Measurements from ENCODE around the gene CCSAP. TPM values are rescaled to one million over a fixed set of nuclear protein-coding genes. Genes with fewer than 3 reads are reported as not detected.
A peak's percentile ranks its signal among the peaks of the same experiment; 100 is the strongest.

Gene CCSAP
- total and polyA plus RNA-seq, 2 donors (not counting 1 experiment from before 2014, with no cell fraction given), result 4.4 to 6.9 TPM

DNA sequence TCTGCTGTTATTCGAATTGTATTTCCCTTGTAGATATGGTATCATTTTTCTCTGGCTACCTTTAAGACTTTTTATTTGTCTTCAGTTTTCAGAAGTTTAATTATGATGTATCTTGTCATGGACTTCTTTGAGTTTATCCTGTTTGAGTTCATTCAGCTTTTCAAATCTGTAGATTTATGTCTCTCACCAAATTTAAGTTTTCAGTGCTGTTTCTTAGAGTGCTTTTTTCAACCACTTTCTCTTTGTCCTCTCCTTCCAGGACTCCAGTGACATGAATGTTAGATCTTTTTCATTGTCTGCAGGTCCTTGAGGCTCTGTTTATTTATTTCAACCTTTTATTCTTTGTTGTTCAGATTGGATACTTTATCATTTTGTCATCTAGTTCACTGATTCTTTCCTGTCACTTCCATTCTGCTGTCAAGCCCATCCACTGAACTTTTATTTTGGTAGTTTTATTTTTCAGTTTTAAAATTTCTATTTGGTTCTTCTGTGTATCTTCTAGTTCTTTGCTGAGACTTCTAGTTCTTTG, 60.5 kb downstream of the CCSAP start:
- Histone ChIP-seq H3K4me3 (replicated peaks in 1 of 4; ENCODE audit: control extremely low read depth in 1 of 4, insufficient read depth in 1 of 4, low read depth in 3 of 4, low read length in 4 of 4) (no peak overlapping the region), H3K36me3 (ENCODE audit: control insufficient read depth, insufficient read depth, low read length) (no peaks in the 10 kb centered on the region), H3K9me3 (ENCODE audit: control insufficient read depth, insufficient read depth, low read depth, low read length) (no peaks in the 10 kb centered on the region), H2AFZ (ENCODE audit: low read length) (no peak overlapping the region), H3K4me2 (ENCODE audit: extremely low read depth, insufficient read depth, low read length) (no peak overlapping the region), H3K79me2 (ENCODE audit: control insufficient read depth, insufficient read depth, low read length) (peaks cover 48% of the 10 kb centered on the region), H3K4me1 (ENCODE audit: control insufficient read depth, extremely low read depth, insufficient read depth, low read length) (peaks cover 3% of the 10 kb centered on the region), H4K20me1 (ENCODE audit: control insufficient read depth, extremely low read depth, insufficient read depth, low read length) (no peaks in the 10 kb centered on the region), H3K9ac (ENCODE audit: insufficient read depth, low read length) (no peak overlapping the region), H3K27me3 (ENCODE audit: control insufficient read depth, insufficient read depth, low read length) (no peaks in the 10 kb centered on the region), H3K27ac (ENCODE audit: insufficient read depth, low read length) (no peak overlapping the region)
- TF ChIP-seq EZH2 (IDR thresholded peaks at IDR 0.05; ENCODE audit: low read length, missing control alignments), result no peak
- TF ChIP-seq, protein P1, sequence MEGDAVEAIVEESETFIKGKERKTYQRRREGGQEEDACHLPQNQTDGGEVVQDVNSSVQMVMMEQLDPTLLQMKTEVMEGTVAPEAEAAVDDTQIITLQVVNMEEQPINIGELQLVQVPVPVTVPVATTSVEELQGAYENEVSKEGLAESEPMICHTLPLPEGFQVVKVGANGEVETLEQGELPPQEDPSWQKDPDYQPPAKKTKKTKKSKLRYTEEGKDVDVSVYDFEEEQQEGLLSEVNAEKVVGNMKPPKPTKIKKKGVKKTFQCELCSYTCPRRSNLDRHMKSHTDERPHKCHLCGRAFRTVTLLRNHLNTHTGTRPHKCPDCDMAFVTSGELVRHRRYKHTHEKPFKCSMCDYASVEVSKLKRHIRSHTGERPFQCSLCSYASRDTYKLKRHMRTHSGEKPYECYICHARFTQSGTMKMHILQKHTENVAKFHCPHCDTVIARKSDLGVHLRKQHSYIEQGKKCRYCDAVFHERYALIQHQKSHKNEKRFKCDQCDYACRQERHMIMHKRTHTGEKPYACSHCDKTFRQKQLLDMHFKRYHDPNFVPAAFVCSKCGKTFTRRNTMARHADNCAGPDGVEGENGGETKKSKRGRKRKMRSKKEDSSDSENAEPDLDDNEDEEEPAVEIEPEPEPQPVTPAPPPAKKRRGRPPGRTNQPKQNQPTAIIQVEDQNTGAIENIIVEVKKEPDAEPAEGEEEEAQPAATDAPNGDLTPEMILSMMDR (conservative IDR thresholded peaks at IDR 0.05 in 1 of 2, IDR thresholded peaks at IDR 0.05 in 1 of 2; ENCODE audit: low read depth in 1 of 2, low read length in 2 of 2), result no peak
- DNase-seq (ENCODE audit: low read depth in 2 of 2), result no peak

DNA sequence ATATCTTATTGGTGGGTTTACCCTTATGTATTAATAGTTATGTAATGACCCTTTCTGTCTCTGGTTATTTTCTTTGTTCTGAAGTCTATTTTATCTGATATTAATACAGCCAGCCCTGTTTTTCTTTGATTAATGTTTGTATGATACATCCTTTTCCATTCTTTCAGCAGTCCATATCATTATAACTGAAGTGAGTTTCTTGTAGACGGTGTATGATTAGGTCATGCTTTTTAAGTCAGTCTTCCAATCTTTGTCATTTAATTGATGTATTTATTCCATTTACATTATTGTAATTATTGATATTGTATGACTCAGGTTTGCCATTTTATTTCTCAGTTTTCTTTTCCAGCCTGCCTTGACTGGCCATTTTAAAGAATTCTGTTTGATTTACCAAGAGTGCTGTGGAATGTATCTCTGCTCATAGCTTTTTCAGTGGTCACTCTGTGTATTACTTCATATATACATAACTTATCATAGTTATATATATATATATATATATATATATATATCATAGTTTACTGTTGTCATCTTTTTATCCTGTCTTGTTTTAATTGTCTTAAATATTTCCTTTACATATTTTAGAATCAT, 61.4 kb downstream of the CCSAP start:
- no peaks in the 10 kb centered on the region for H3K27me3 ChIP-seq (ENCODE audit: control insufficient read depth, insufficient read depth, low read length)
- no peak overlapping the region for H2AFZ ChIP-seq (ENCODE audit: low read length)
- peaks cover 2% of the 10 kb centered on the region for H3K4me1 ChIP-seq (ENCODE audit: control insufficient read depth, extremely low read depth, insufficient read depth, low read length)
- no peaks in the 10 kb centered on the region for H3K9me3 ChIP-seq (ENCODE audit: control insufficient read depth, insufficient read depth, low read depth, low read length)
- H3K4me3 ChIP-seq (replicated peaks in 1 of 4; ENCODE audit: control extremely low read depth in 1 of 4, insufficient read depth in 1 of 4, low read depth in 3 of 4, low read length in 4 of 4), result no peak overlapping the region
- no peak overlapping the region for H3K9ac ChIP-seq (ENCODE audit: insufficient read depth, low read length)
- H3K79me2 ChIP-seq (ENCODE audit: control insufficient read depth, insufficient read depth, low read length), result peaks cover 55% of the 10 kb centered on the region
- peak overlapping the region; percentile 33 for H3K4me2 ChIP-seq (ENCODE audit: extremely low read depth, insufficient read depth, low read length)
- H3K27ac ChIP-seq (ENCODE audit: insufficient read depth, low read length), result no peak overlapping the region
- no peaks in the 10 kb centered on the region for H3K36me3 ChIP-seq (ENCODE audit: control insufficient read depth, insufficient read depth, low read length)
- no peaks in the 10 kb centered on the region for H4K20me1 ChIP-seq (ENCODE audit: control insufficient read depth, extremely low read depth, insufficient read depth, low read length)
- no peak for TF ChIP-seq EZH2 (IDR thresholded peaks at IDR 0.05; ENCODE audit: low read length, missing control alignments)
- TF ChIP-seq, protein P1 (conservative IDR thresholded peaks at IDR 0.05 in 1 of 2, IDR thresholded peaks at IDR 0.05 in 1 of 2; ENCODE audit: low read depth in 1 of 2, low read length in 2 of 2), result no peak
- no peak for DNase-seq (ENCODE audit: low read depth in 2 of 2)

DNA sequence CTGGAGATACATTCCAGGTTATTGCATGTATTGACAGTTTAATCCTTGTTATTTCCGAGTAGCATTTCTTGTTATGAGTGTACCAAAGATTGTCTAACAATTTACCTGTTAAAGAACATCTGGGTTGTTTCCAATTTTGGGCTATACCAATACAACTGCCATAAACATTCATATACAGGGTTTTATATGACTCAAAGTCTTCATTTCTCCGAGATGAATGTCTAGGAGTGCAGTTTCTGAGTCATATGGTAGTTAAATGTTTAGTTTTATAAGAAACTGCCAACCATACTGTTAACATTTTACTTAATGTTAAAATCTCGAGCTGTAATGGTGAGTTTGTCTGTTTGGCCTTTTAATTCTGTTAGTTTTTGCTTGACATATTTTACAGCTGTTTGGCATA, 61.9 kb downstream of the CCSAP start:
- Histone ChIP-seq H2AFZ (ENCODE audit: low read length) (no peak overlapping the region), H3K9ac (ENCODE audit: insufficient read depth, low read length) (no peak overlapping the region), H3K4me3 (replicated peaks in 1 of 4; ENCODE audit: control extremely low read depth in 1 of 4, insufficient read depth in 1 of 4, low read depth in 3 of 4, low read length in 4 of 4) (no peak overlapping the region), H4K20me1 (ENCODE audit: control insufficient read depth, extremely low read depth, insufficient read depth, low read length) (no peaks in the 10 kb centered on the region), H3K27ac (ENCODE audit: insufficient read depth, low read length) (no peak overlapping the region), H3K27me3 (ENCODE audit: control insufficient read depth, insufficient read depth, low read length) (no peaks in the 10 kb centered on the region), H3K36me3 (ENCODE audit: control insufficient read depth, insufficient read depth, low read length) (no peaks in the 10 kb centered on the region), H3K4me2 (ENCODE audit: extremely low read depth, insufficient read depth, low read length) (peak overlapping the region; percentile 33), H3K9me3 (ENCODE audit: control insufficient read depth, insufficient read depth, low read depth, low read length) (no peaks in the 10 kb centered on the region), H3K4me1 (ENCODE audit: control insufficient read depth, extremely low read depth, insufficient read depth, low read length) (peaks cover 2% of the 10 kb centered on the region), H3K79me2 (ENCODE audit: control insufficient read depth, insufficient read depth, low read length) (peaks cover 59% of the 10 kb centered on the region)
- TF ChIP-seq EZH2 (IDR thresholded peaks at IDR 0.05; ENCODE audit: low read length, missing control alignments), result no peak
- TF ChIP-seq, protein P1 (conservative IDR thresholded peaks at IDR 0.05 in 1 of 2, IDR thresholded peaks at IDR 0.05 in 1 of 2; ENCODE audit: low read depth in 1 of 2, low read length in 2 of 2), result no peak
- no peak for DNase-seq (ENCODE audit: low read depth in 2 of 2)

Measured in fibroblast of lung (primary cell).